GM21786 (cell line): ENCODE measurements around the gene GALNT17.

ENCODE experiments used
- ATAC-seq: cut with Tn5 transposase; IDR thresholded peaks from one replicate; pipeline ENCODE4 v1.9.1; 2021; ENCODE audit not compliant: unreplicated experiment

GALNT17 gene

DNA sequence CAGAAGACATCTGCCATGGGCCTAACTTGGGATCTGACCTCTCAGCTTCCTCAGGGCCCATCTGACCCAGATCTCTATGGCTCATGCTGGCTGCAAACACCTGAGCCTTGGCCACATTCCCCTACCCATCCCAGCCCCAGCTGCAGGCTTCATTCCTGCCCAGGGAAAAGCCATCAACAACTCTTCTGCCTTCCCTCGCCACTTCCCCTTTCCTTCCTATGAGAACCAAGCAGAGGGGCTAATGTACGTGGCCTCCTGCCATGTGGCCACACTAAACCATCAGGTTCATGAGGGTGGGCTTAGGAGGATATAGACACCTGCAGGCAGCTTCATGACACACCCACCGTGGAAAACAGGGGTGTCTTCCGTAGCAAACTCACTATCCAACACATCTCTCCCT is 312.2 kb downstream of the GALNT17 start:
- no peak for ATAC-seq

DNA sequence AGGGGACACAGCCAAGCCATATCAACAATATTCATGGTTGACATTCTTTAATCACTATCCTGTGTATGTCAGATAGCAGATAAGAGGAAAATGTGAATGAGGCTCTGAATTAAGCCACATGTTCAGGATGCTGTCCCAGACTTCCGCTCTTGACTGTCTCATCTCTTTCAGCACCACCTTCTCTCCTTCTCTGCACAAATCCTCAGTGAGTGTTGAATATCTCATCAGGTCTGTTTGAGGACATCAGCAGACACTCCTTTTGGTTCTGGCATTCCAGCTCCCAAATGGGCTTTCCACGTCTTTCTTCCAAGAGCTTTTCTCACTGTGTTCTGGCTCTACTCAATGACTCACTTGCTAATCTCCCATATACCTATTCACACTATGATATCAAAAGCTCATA is 321.7 kb downstream of the GALNT17 start:
- ATAC-seq, result no peak

DNA sequence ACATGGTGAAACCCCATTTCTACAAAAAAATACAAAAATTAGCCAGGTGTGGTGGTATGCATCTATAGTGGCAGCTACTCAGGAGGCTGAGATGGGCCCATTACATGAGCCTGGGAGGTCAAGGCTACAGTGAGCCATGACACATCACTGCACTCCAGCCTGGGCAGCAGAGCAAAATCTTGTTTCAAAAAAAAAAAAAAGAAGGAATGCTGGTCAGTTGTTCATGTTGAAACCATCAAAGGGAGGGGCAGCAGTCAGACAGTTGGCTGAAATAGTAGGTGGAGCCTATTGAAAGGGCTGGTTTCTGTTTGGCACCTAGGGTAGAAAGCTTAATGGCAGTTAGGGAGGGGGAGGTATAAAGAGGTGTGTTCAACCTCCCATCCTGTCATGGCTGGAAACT is 323.0 kb downstream of the GALNT17 start:
- ATAC-seq, result no peak

DNA sequence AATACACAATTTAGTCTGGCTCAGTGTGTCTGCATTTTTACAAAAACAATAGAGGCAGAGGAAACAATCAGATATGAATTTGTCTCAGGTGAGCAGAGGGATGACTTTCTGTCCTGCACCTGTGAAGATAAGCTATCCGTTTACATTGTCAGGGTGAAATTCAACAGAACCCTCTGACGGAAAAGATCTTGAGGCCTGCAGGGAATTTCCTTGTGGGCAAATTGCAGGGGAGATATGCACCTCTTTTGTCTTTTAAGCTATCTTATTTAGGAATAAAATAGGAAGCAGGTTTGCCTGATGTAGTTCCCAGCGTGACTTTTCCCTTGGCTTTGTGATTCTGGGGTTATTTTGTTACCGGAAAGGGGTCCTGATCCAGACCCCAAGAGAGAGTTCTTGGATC is 325.1 kb downstream of the GALNT17 start:
- no peak for ATAC-seq

DNA sequence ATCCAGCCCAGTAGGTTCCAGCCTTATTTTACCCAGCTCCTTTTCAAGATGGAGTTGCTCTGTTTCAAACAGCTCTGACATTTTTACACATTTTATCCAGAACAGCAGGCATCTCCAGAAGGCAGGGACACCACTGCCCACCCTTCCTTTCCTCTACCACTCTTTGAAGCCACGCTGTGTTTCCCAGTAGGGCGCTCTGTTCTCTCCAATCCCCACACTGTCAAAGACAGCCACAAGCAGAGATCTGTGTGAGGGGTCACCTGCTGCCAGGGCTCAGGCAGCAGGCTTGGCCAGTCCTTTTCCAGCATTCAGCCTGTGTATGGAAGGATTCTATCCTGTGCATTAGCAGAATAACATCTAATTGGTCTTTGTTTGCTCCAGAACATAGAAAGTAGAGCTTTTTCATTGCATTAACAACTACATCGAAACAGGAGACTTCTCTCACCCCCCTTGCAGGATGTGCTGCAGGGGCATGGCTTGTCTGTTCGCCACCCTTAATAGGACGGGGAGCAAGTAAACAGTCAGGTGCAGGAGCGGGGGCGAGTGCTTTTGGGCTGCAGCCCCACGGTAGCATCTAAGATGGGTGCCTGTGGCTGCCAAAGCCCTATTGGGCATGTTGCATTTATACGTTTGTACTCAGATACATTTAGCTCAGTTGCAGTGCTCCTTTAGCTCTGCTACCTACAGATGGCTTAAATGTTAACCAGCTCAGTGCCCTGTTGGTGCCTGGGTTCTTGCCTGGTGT is 326.1 kb downstream of the GALNT17 start:
- no peak for ATAC-seq

DNA sequence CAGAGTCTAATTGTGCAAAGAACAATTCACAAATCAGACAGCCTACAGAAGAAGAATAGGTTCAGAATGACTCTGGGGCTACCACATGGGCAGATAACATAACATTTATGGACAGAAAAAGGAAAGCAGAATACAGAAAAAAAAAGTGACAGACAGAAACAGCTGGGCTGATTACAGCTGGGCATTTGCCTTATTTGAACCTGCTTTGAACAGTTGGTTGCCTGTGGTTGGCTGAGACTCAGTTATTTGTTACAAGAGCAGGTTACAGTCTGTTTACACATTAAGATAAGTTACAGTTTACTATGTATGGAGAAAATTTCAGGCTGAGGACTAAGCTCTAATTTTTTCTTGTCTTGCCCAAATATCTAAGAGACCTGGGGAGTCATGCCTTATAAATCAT is 327.2 kb downstream of the GALNT17 start:
- no peak for ATAC-seq

DNA sequence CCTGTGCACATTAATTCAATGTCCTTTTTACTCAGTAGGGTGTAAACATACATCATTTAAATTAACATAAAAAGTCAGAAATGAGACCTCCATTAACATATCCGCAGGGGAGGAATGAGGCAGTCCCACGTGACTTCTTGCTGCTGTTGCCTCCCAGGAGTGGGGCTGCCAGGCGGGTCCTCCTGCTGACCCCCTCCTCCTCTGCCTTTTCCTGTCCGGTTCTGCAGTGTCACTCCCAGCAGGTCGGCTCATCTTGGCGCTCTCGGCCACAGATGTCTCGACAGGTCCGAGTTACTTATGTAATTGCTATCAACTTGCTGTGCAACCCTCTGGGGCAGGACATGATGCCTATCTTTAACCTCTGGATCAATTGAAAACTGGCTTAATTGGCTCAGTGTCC is 329.6 kb downstream of the GALNT17 start:
- ATAC-seq, result no peak

DNA sequence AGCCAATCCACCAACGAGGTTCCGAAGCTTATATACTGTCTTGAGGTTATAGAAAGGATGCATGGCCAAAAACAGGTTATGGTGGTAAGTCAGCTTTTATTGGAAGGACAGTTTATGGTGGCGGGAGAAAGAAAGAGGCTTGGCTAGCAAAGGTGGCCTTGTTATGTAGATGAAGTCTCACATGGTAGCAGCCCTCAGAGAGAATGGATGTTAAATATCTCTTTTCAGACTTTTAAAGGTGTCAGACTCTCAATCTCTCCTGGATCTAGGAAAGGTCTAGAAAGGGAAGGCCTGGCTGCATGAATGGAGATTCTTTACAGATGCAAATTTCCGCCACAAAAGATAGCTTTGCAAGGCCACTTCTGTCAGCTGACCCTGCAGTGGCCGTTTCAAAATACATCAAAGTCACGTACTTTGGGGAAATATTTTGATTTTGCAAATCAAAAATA is 333.8 kb downstream of the GALNT17 start:
- no peak for ATAC-seq

DNA sequence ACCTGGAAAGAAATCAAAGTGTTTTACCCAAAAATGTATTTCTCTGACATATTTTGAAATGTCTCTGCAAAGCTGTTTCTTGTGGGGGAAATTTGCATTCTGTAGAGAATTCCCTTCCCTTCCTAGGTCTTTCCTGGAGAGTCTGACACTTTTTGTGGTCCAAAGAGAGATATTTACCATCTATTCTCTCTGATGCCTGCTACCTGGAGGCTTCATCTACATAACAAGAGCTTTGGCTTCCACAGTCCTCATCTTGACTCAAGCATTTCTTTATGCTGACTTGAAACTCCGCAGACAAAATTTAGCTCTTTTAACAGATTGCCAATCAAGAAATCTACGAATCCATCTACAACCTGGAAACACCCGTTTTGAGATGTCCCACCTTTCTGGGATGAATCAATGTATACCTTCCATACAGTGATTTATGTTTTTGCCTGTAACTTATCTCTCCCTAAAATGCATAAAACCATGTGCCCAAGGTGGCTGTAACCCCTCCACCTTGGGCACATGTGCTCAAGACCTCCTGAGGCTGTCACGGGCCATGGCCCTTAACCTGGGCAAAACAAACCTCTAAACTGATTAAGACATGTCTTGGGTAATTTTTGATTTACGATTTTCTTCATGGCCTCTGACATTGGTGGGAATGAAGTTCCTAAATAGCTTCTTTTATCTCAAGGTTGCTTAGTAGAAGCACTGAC is 334.7 kb downstream of the GALNT17 start:
- ATAC-seq, result no peak

DNA sequence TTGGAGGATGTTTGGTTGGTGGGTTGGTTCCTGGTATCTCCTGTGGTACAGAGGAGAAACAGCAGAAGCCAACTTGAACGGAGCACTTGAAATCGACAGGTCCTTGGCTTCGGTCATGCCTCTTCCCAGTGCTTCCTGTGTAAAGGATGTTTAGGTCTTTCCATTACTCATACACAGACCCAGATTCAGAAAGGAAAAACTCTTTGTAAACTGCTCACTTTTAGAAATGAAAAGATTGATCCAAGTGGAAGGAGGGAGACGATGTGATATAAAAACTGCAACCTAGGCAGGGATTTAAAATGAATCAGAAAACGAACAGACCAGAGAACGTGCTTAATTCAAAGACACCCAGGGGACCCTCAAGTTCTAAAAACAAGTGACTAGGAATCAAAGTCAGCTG is 338.4 kb downstream of the GALNT17 start:
- no peak for ATAC-seq

DNA sequence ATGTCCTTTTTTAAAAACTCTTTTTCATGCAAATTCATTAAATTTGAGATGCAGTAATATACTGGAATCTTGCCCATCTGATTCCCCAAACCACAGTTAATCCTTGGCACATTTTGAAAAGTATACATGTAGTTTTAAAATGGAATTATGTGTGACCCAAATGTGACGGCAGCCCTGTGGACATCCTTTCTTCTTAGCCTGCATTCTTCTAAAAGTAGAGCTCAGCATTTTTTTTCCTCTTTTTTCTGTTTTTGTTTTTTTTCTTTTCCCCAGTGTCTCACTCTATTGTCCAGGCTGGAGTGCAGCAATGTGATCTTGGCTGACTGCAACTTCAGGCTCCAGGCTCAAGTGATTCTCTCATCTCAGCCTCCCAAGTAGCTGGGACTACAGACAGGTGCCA is 338.9 kb downstream of the GALNT17 start:
- ATAC-seq, result no peak

DNA sequence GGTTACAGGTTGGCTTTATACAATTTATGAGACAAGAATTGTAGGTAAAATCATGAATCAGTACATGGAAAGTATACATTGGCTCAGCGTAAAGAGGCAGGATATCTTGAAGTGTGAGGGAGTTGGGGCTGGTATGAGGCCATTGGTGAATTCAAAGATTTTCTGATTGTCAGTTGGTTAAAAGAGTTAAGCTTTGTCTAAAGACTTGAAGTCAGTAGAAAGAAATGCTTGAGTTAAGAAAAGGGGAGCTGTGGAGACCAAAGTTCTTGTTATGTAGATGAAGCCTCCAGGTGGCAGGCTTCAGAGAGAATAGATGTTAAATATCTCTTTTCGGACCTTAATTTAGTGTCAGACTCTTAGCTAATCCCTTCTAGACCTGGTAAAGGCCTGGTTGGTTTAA is 341.0 kb downstream of the GALNT17 start:
- ATAC-seq, result no peak

DNA sequence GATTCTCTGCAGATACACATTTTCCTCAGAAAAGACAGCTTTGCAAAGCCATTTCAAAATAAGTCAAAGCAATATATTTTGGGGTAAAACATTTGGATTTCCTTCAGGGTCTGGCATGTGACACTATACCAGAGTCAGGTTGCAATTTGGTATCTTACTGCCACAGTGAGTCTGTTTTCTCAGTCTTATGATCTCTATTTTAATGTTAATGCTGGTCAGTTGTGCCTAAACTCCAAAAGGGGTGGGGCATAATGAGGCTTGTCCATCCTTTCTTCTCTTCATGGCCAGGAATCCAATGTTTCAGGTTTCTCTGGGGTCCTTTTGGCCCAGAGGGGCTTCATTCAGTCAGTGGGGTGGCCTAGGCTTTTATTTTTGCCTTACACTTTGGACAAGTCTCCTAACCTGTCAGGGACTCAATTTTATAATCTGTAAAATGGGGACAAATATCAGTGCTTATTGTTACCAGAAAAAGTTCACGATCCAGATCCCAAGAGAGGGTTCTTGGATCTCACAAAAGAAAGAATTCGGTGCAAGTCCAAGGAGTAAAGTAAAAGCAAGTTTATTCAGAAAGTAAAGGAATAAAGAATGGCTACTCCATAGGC is 341.5 kb downstream of the GALNT17 start:
- no peak for ATAC-seq

DNA sequence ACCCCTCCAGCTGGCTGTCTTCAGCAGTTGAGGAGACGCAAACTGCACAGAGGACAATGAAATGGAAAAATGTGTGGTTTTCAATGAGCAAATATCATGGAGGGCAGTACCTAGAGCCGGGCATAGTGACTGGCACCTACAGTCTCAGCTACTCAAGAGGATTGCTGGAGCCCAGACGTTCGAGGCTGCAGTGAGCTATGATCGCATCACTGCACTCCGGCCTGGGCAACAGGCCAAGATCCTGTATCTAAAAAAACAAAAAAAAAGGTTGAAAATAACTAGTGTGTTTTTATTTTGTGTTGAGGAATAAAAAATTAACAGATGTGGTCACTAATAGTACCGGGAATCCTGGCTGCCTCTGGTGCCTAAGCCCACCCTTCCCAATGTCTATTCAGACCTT is 345.5 kb downstream of the GALNT17 start:
- no peak for ATAC-seq

DNA sequence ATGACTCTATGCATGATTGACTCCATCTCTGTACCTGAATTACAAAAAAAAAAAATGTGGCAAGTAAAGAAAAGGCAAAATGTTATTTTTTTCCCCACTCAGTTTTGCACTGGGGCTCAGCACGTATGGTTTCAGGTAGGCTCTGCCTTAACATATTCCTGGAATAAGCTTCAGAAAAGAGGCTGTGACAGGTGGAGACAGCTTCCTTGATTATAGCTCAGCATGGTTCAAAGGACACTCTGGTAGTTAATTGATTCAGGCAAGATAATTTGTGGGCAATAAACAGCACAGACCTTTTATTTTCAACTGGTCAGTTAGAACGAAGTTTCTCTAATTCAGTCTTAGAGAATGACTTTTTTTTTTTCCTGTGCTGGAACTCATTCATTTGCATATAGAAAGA is 347.3 kb downstream of the GALNT17 start:
- no peak for ATAC-seq

DNA sequence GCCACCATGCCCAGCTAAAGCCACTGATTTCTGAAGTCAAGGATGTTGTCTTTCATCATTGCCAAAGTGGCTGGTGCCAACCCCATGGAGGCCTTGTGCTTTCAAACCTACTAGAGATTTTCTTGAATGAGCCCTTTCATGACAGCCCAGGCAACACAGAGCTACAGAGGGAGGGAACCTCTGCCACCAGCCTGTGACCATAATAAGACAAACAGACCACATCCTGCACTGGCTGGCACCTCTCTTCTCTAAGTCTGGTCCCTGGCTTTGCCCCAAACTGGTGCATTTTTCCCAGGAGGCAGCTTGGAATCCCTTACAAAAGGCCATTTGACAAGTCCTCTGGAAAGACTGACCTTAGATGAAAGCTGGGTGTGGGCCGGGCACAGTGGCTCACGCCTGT is 348.8 kb downstream of the GALNT17 start:
- no peak for ATAC-seq

DNA sequence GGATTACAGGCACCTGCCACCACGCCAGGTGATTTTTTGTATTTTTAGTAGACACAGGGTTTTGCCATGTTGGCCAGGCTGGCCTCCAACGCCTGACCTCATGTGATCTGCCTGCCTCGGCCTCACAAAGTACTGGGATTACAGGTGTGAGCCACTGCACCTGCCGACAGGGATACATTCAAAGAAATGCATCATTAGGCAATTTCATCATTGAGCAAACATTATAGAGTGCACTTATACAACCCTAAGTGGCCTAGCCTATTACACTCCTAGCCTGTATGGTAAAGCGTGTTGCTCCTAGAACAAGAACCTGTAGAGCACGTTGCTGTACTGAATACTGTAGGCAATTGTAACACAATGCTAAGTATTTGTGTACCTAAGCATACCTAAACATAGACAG is 350.3 kb downstream of the GALNT17 start:
- no peak for ATAC-seq

DNA sequence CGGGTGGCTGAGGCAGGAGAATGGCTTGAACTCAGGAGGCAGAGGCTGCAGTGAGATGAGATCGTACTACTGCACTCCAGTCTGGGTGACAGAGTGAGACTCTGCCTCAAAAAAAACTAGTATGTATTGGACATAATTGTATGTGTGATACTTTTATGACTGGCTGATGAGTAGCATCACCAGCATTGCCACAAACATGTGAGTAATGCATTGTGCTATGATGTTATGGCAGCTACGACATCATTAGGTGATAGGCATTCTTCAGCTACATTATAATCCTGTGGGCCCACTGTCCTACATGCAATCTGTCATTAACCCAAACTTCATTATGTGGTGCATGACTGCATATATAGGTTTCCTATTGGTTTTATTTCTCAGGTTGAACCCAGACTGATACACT is 352.4 kb downstream of the GALNT17 start:
- no peak for ATAC-seq

DNA sequence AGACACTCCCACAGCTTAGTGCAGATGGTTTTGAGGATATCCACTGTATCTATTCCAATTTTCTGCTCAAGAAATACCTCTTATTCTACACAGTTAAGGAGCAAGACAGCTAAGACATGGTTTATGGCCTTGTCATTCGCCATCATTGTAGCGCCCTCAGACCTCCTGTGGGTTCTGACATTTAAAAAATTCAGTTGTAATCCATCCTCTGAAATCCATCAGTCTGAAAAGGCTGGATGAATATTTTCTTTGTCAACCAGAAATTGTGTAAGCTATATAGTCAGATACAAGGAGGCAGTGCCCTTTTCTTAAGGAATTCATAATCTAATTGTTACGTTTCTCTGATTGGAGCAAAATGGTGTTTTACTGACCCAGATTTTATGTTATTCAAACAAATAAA is 353.6 kb downstream of the GALNT17 start:
- no peak for ATAC-seq

DNA sequence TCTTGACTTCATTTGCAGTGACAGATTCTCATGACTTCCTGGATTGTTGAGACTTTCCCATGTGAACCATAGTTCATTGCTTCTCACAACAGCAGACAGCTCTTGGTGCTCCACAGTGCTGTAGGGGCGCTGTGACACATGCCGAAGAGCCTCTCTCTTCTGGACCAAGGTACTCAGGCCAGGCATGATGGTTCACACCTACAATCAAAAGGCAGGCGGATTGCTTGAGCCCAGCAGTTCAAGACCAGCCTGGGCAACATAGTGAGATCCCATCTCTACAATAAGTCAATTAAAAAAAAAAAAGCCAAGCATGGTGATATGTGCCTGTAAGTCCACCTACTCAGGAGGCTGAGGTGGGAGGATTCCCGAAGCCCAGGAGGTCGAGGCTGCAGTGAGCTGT is 354.5 kb downstream of the GALNT17 start:
- no peak for ATAC-seq

DNA sequence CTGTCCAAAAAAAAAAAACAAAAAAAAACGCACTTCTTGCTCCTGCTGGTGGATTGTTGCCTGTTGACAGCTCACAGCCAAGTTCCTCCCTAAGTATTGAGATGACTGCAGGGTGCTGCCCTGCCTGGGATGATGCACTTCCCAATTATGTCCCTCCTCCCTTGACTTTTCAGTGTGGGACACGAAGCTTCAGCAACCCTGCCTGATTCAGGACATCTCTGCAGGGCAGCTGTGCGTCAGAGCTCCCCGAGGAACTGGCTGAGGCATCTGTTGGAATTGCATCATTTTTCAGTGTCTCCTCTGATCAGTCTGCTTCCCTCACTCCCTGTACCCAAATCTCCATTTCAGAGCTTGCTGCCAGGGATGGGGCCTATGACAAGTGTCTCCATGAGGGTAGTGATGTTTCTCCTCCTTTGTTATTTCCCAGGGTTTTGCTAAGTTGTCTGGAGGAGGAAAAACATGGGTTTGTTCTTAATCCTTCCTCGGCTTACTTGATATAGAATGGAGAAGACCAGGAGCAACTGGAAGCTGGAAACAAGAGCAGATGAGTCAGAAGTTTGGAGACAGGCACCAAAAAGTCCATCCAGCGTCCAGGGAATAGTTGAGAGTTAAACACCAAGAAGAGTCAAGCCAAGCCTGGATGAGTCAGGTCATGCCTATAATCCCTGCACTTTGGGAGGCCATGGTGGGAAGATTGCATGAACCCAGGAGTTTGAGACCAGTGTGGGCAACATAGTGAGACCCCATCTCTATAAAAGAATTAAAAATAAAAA is 355.1 kb downstream of the GALNT17 start:
- ATAC-seq, result no peak

DNA sequence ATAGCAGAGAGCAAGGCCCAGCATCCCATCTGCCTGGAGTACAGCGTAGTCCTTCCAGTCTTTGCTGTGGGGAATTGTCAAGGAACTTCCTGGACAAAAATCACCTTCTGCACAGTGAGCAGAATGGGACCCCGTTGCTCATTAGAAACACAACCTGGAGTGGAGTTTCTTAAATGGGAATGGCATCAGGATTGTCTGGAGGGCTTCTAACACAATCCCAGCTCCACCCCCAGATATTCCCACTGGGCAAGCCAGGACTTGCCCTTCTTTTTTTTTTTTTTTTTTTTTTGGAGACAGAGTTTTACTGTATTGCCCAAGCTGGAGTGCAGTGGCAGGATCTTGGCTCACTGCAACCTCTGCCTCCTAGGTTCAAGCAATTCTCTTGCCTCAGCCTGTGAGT is 356.4 kb downstream of the GALNT17 start:
- no peak for ATAC-seq
